K562 (cell line): ENCODE data around the gene CT45A3. TPM values are rescaled to one million over a fixed set of nuclear protein-coding genes. Genes with fewer than 3 reads are reported as not detected.

Source experiments
- CBX8 ChIP-seq: fragments of 200-600 bp; sonication (generic); IDR thresholded peaks from 2 replicates; pipeline ENCODE4 v1.6.1; 2012; ENCODE audit warnings: borderline replicate concordance, mixed run types, low read depth, mild to moderate bottlenecking, moderate library complexity, mixed read lengths, low read length, control low read depth, inconsistent platforms; ENCODE audit not compliant: poor library complexity, severe bottlenecking; ENCODE audit errors: extremely low read depth
- CC2D1A ChIP-seq: fragments of 450-650 bp; IDR thresholded peaks from 2 replicates; pipeline ENCODE4 v1.6.1; 2017; ENCODE audit warnings: mild to moderate bottlenecking
- HCFC1 ChIP-seq: IDR thresholded peaks from 2 replicates; pipeline ENCODE4 v1.6.1; 2012; ENCODE audit warnings: low read depth, low read length, improper control_type of control experiment
- NFATC3 ChIP-seq: fragments of 450-650 bp; IDR thresholded peaks from 2 replicates; pipeline ENCODE4 v1.6.1; 2017; ENCODE audit warnings: mild to moderate bottlenecking
- NONO ChIP-seq, 2 experiments: fragments of 200-400 bp in 1 of 2; fragments of 450-650 bp in 1 of 2; formaldehyde crosslinking in 1 of 2; IDR thresholded peaks; 2 replicates each; pipeline ENCODE4 v1.6.1; 2017; ENCODE audit warnings: low read depth in 2 of 2, mild to moderate bottlenecking in 2 of 2, moderate library complexity in 2 of 2, low read length in 1 of 2
- PHF8 ChIP-seq: fragments of 200-600 bp; sonication (generic); IDR thresholded peaks from 2 replicates; pipeline ENCODE4 v1.6.1; 2012; ENCODE audit warnings: mixed run types, mild to moderate bottlenecking, inconsistent platforms, low read length, moderate library complexity, borderline replicate concordance
- RAD21 ChIP-seq, 2 experiments: fragments of 250-450 bp in 1 of 2; fragments of 450-650 bp in 1 of 2; sonication (Bioruptor Pico) in 1 of 2; formaldehyde crosslinking in 1 of 2; IDR thresholded peaks in 1 of 2; conservative IDR thresholded peaks in 1 of 2; 2 replicates each; pipeline versions ENCODE4 v1.4.0 to v1.8.0; 2020 to 2022; ENCODE audit warnings: mild to moderate bottlenecking in 2 of 2, moderate library complexity in 1 of 2
- RFX7 ChIP-seq: fragments of 250-450 bp; sonication (Bioruptor Pico); IDR thresholded peaks from 2 replicates; pipeline ENCODE4 v1.5.1; 2021; ENCODE audit warnings: mild to moderate bottlenecking
- RNF2 ChIP-seq: sonication (generic); IDR thresholded peaks from 2 replicates; pipeline ENCODE4 v1.6.1; 2016
- SIN3B ChIP-seq: fragments of 450-650 bp; IDR thresholded peaks from 2 replicates; pipeline ENCODE4 v1.6.1; 2017; ENCODE audit warnings: low read depth, mild to moderate bottlenecking, moderate library complexity
- ZNF12 ChIP-seq: sonication (generic); formaldehyde crosslinking; IDR thresholded peaks from 2 replicates; pipeline ENCODE4 v1.4.0; 2020; ENCODE audit warnings: mild to moderate bottlenecking, missing genetic modification reagents
- ZNF695 ChIP-seq: fragments of 450-650 bp; formaldehyde crosslinking; IDR thresholded peaks from 2 replicates; pipeline ENCODE4 v1.4.0; 2020; ENCODE audit warnings: mild to moderate bottlenecking, moderate library complexity
- polyA plus RNA-seq, 8 experiments: library from polyadenylated mRNA; depleted of rRNA in 4 of 8; stranded (reverse) in 5 of 8; unstranded in 3 of 8; fragments of >200 nt; fragmentation: Nextera tagmentation in 2 of 8; fragmentation: Illumina TruSeq in 1 of 8; extraction: Ambion mirVana in 2 of 8; extraction: Trizol in 1 of 8; gene quantifications; 2 replicates each; pipeline versions ENCODE4 v1.2.1 to v1.2.3, GENCODE V29; 2011 to 2014; ENCODE audit warnings: inconsistent platforms in 1 of 8, missing spikeins in 1 of 8
- total RNA-seq, 7 experiments: library from RNA; depleted of rRNA in 6 of 7; stranded (reverse); fragments of >200 nt in 6 of 7; fragmentation: Illumina TruSeq in 2 of 7; extraction: Trizol in 2 of 7; gene quantifications; 2 replicates each; pipeline versions ENCODE4 v1.2.1 to v1.2.3, GENCODE V29; 2011 to 2021; ENCODE audit warnings: low replicate concordance in 1 of 7
- TF ChIP-seq, protein P1 (sequence below): fragments of 450-650 bp; formaldehyde crosslinking; IDR thresholded peaks from 2 replicates; pipeline ENCODE4 v1.4.0; 2020; ENCODE audit warnings: mild to moderate bottlenecking, moderate library complexity

Gene CT45A3
- total and polyA plus RNA-seq, 9 of the 15 experiments (the other 6 are each of a cell fraction or from before 2014, with no cell fraction given), result 0.13 to 3.2 (median 0.84) TPM; not detected in 1

DNA sequence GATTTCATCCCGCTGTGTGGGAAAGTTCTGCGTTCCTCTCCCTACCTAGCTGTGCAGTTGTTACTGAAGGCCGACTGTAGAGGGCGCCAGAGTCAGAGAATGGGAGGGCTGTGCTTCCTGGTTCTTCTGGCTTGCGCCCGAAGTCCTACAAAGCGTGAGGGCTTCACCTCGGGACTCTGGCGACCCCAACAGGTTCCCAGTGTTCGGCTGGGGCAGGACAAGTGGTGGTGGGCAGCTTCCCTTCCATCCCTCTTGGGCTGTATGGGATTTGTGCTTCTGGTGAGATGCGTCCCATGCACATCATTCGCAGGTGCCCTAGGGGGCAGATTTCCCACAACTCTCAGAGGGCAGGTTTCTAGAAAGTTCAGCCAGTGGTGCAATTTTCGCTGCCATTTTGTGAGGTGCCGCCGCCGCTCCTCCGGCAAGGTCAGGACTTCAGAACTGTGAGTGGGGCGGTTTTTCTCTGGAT lies 27.3 kb downstream of the CT45A3 start (continued):
- TF ChIP-seq PHF8 (peak; percentile 28; the same call in 1 of the 2 replicates), ZNF695 (no peak), ZNF12 (CRISPR knock-in tag) (no peak), CBX8 (no peak), SIN3B (no peak), CC2D1A (0 out of 2 replicates have a peak, but pooled peaks have one; percentile 26), HCFC1 (no peak), RAD21 (CRISPR knock-in tag; conservative IDR thresholded peaks at IDR 0.05 in 1 of 2, IDR thresholded peaks at IDR 0.05 in 1 of 2) (peak; percentile 60 to 73), RFX7 (no peak), NFATC3 (no peak), NONO (IDR thresholded peaks at IDR 0.05; ENCODE audit: low read depth in 2 of 2, low read length in 1 of 2) (no peak), RNF2 (no peak)
- TF ChIP-seq, protein P1, sequence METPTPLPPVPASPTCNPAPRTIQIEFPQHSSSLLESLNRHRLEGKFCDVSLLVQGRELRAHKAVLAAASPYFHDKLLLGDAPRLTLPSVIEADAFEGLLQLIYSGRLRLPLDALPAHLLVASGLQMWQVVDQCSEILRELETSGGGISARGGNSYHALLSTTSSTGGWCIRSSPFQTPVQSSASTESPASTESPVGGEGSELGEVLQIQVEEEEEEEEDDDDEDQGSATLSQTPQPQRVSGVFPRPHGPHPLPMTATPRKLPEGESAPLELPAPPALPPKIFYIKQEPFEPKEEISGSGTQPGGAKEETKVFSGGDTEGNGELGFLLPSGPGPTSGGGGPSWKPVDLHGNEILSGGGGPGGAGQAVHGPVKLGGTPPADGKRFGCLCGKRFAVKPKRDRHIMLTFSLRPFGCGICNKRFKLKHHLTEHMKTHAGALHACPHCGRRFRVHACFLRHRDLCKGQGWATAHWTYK (CRISPR knock-in tag), result no peak
